ENCODE data around the gene PI4KB. TPM values are rescaled to one million over a fixed set of nuclear protein-coding genes. Genes with fewer than 3 reads are reported as not detected.
"Not testable (repeated sequence)": the region's sequence is repeated elsewhere in the genome, so short reads cannot be mapped to it uniquely, and the experiment has no call there.

The PI4KB gene
- total RNA-seq, 4 donors from 2014 or later = 54.8 to 79.5 (median 68.9) TPM

DNA sequence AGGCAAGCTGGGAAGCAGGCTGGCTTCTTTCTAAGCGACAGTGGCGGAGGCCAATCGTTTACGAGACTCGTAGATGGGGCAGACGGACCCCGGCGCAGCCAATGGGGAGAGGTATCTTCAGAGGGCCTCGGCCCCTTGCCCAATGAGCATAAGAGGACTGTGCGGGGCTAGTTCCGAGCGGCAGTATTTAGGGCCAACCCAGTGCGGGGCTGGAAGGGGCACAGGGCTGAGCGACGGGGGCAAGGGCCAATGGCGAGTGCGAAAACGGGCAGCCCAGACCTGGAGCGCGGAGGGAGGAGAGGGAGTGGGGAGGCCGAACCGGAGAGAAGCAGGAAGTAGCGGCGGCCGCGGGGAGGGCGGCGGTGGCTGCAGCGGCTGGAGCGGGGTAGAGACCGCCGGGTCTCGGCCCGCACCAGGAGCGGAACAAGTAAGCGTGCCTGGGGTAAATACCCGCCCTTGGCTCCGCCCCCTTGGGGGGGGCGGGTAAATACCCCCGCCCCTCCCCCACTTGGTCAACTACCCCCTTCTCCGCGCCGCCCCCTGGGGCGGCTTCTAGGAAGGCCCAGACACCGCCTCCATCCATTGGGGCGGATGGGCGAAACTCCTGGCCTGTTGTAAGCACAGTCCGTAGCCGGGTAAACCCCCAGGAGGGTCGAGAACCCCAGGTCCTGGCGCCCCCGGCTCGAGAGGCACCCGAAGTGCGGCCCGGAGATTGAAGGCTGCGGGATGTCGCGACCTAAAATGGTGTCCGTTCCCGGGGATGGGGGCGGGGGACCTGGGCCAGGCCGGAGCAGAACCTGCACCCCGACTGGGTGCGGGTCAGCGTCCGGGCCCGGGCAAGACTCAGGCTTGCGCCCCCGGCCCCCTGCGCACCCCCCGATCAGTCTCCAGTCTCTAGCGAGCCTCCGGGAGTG, 45.0 kb downstream of the PI4KB start, which contains the start of gene ZNF687:
Gene ZNF687, plus strand, starts transcription at position 331 of the 914 bp plus-strand sequence. CDS start 3,993 bp downstream, outside the sequence.
- 0% methylated on average over 16 of the region's 74 CpGs for WGBS
- Histone ChIP-seq H3K4me1 (peaks cover 21 to 42% (median 26%) of the 10 kb centered on the region in 4 donors), H3K27ac (replicated peaks in 1 of 4) (peak within 1 kb of the TSS; percentile 92 to 96 (median 94)), H3K9me3 (no peaks in the 10 kb centered on the region), H3K36me3 (peaks cover 15 to 26% (median 24%) of the 10 kb centered on the region in 4 donors), H3K4me3 (peak within 1 kb of the TSS; percentile 76 to 94 (median 90)), H3K27me3 (no peaks in the 10 kb centered on the region)
- intact Hi-C loops (cut with DNase I) = no loop called here
- peak; percentile 100 for DNase-seq (ENCODE audit: extremely low spot score)
- TF ChIP-seq, protein P1, sequence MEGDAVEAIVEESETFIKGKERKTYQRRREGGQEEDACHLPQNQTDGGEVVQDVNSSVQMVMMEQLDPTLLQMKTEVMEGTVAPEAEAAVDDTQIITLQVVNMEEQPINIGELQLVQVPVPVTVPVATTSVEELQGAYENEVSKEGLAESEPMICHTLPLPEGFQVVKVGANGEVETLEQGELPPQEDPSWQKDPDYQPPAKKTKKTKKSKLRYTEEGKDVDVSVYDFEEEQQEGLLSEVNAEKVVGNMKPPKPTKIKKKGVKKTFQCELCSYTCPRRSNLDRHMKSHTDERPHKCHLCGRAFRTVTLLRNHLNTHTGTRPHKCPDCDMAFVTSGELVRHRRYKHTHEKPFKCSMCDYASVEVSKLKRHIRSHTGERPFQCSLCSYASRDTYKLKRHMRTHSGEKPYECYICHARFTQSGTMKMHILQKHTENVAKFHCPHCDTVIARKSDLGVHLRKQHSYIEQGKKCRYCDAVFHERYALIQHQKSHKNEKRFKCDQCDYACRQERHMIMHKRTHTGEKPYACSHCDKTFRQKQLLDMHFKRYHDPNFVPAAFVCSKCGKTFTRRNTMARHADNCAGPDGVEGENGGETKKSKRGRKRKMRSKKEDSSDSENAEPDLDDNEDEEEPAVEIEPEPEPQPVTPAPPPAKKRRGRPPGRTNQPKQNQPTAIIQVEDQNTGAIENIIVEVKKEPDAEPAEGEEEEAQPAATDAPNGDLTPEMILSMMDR (IDR thresholded peaks at IDR 0.05) = peak in 1 of 3 experiments; percentile 13
- peak; percentile 56 for TF ChIP-seq POLR2A (IDR thresholded peaks at IDR 0.05; ENCODE audit: low read depth)
- peak; percentile 65 to 85 for TF ChIP-seq POLR2AphosphoS5 (IDR thresholded peaks at IDR 0.05)
- no peak for TF ChIP-seq EP300 (IDR thresholded peaks at IDR 0.05)

DNA sequence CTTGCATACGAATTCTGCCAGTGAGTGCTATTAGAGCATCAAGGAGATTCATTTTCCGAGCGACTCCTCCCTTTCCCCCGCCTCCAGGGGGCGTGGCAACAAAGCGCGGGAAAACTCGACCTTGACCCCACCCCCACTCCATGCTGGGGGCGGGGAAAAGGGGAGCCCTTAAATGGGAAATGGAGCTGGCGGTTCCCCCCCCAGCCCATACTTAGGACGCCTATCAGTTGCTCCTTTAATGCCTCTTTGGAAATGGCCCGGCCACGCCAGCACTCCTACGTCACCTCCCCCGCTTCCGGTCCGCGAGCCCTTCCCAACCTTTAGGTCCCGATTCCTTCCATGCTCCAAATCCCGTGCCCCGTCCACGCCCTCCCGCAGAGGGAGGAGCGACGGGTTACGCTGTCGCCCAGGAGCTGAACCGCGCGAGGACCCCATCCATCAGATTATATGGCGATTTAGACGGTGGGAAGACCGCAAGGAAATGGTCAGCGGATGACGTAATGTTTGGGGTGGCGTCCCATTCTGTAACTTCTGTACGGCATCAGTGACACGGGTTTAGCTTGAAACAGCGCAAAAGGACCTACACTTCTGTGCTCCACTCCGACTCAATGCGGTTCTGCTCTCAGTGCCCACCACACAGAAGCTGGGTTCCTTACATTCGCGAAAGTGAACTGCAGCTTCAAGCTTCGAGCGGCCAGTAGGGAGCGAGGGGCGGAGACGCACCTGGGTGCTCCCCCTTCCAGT, 45.8 kb downstream of the PI4KB start:
- intact Hi-C loops (cut with DNase I) = no loop called here
- WGBS = under 1% methylated on average over 25 of the region's 48 CpGs
- Histone ChIP-seq H3K4me3 (peak overlapping the region; percentile 76 to 94 (median 90)), H3K27ac (replicated peaks in 1 of 4) (peak overlapping the region; percentile 92 to 96 (median 94)), H3K27me3 (no peaks in the 10 kb centered on the region), H3K4me1 (peaks cover 21 to 36% (median 26%) of the 10 kb centered on the region in 4 donors), H3K36me3 (peaks cover 7 to 18% (median 16%) of the 10 kb centered on the region in 4 donors), H3K9me3 (no peaks in the 10 kb centered on the region)
- DNase-seq (ENCODE audit: extremely low spot score) = peak; percentile 100
- TF ChIP-seq POLR2AphosphoS5 (IDR thresholded peaks at IDR 0.05) (peak; percentile 89 to 91), POLR2A (IDR thresholded peaks at IDR 0.05; ENCODE audit: low read depth) (no peak), EP300 (IDR thresholded peaks at IDR 0.05) (no peak)
- TF ChIP-seq, protein P1 (IDR thresholded peaks at IDR 0.05) = peak; percentile 42 to 67 (median 43)

DNA sequence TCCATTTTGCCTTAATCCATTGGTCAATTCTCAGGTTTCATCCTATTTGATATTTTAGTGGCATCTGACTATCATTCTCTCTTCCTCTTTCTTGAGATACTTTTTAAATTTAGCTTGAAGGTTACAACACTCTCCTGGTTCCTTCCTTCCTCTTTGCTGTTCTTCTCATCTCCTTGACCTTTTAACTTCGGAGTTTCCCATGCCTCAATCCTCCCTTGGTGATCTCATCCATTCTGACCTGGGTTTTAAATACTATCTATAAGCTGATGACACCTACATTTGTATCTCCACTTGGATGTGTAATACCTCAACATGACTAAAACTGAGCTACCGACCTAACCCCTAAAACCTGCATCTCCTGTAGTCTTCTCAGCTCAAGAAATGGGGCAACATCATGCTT, 50.0 kb downstream of the PI4KB start:
- 77% methylated on average over 2 of the region's 2 CpGs for WGBS
- DNase-seq (ENCODE audit: extremely low spot score) = no peak
- Histone ChIP-seq H3K27ac (replicated peaks in 1 of 4) (no peak overlapping the region), H3K36me3 (no peaks in the 10 kb centered on the region), H3K9me3 (no peaks in the 10 kb centered on the region), H3K27me3 (no peaks in the 10 kb centered on the region), H3K4me1 (peaks cover 4 to 7% (median 6%) of the 10 kb centered on the region in 4 donors), H3K4me3 (no peak overlapping the region)
- TF ChIP-seq EP300 (IDR thresholded peaks at IDR 0.05) (no peak), POLR2AphosphoS5 (IDR thresholded peaks at IDR 0.05) (no peak), POLR2A (IDR thresholded peaks at IDR 0.05; ENCODE audit: low read depth) (no peak)
- TF ChIP-seq, protein P1 (IDR thresholded peaks at IDR 0.05) = no peak
- intact Hi-C loops (cut with DNase I) = no loop called here

GRCh38 chr1:151275341-151275740, 51.9 kb downstream of the PI4KB start:
- H3K27ac ChIP-seq (replicated peaks in 1 of 4); H3K9me3 ChIP-seq; DNase-seq (ENCODE audit: extremely low spot score); H3K4me3 ChIP-seq; H3K27me3 ChIP-seq; intact Hi-C loops (cut with DNase I); H3K36me3 ChIP-seq; H3K4me1 ChIP-seq: not testable (repeated sequence)
- 73% methylated on average over 5 of the region's 5 CpGs for WGBS
